Cardiac muscle cell (in vitro differentiated cells and primary cell): ENCODE results near the gene RFFL. TPM values are rescaled to one million over a fixed set of nuclear protein-coding genes. Genes with fewer than 3 reads are reported as not detected.

ENCODE experiments used
- DNase-seq, 2 donors: peaks; one replicate each; pipeline versions ENCODE4 v3.0.0 to v3.0.0-alpha.2; 2010 to 2017; ENCODE audit warnings: low read depth in 1 of 2, low spot score in 1 of 2
- H3K27ac ChIP-seq: fragments of 200-600 bp; sonication (generic); 2 replicates; pipeline ENCODE4 v1.5.1; 2016
- H3K27me3 ChIP-seq: fragments of 200-600 bp; sonication (generic); 2 replicates; pipeline ENCODE4 v1.6.0; 2016; ENCODE audit warnings: control low read depth
- H3K36me3 ChIP-seq: fragments of 200-600 bp; sonication (generic); 2 replicates; pipeline ENCODE4 v1.5.1; 2016; ENCODE audit warnings: control low read depth
- H3K4me1 ChIP-seq: fragments of 200-600 bp; sonication (generic); 2 replicates; pipeline ENCODE4 v1.8.1; 2017; ENCODE audit warnings: low read depth, mild to moderate bottlenecking, mixed run types
- H3K4me3 ChIP-seq: fragments of 200-600 bp; sonication (generic); 2 replicates; pipeline ENCODE4 v1.5.1; 2016; ENCODE audit warnings: mild to moderate bottlenecking
- H3K9me3 ChIP-seq: fragments of 200-600 bp; sonication (generic); 2 replicates; pipeline ENCODE4 v1.5.1; 2017; ENCODE audit warnings: low read depth, mild to moderate bottlenecking, control low read depth
- CTCF ChIP-seq: IDR thresholded peaks from 2 replicates; pipeline ENCODE4 v1.5.1; 2012; ENCODE audit warnings: low read depth, mild to moderate bottlenecking, low read length
- polyA plus RNA-seq: library from polyadenylated mRNA; unstranded; fragments of >200 nt; fragmentation: Nextera tagmentation; extraction: Ambion mirVana; gene quantifications from 2 replicates; pipeline ENCODE4 v1.2.1, GENCODE V29; 2016
- total RNA-seq: library from RNA; depleted of rRNA; stranded (reverse); fragments of >200 nt; gene quantifications from 2 replicates; pipeline ENCODE4 v1.2.3, GENCODE V29; 2016

RFFL gene
- total and polyA plus RNA-seq, 2 experiments from 2014 or later = 4.9 to 22.3 TPM

DNA sequence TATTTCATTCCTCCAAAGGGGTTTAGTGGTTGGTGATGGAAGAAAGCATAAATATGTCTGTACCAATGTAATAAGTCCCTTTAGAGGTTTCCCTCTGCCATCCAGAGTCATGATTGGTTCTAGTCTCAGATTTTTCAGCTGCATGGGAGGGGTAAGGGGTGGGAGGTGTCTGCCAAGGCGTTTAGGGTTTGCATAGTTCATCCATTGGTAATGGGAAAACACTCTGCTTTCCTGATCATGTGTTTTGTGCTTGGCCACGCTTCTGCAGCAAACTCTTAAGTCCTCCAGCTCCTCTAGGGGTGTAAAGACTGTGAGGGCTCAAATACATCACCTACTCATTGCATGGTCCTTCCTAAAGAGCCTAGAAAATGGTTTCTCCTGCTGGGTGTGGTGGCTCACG is 53.4 kb downstream of the RFFL start:
- no peak for TF ChIP-seq CTCF
- DNase-seq = no peak
- no peaks in the 10 kb centered on the region for H3K4me1 ChIP-seq
- H3K4me3 ChIP-seq = no peak overlapping the region
- no peak overlapping the region for H3K27ac ChIP-seq
- H3K27me3 ChIP-seq = no peaks in the 10 kb centered on the region
- no peaks in the 10 kb centered on the region for H3K36me3 ChIP-seq
- H3K9me3 ChIP-seq = no peaks in the 10 kb centered on the region

GRCh38 chr17:35006961-35007360 is 56.5 kb downstream of the RFFL start:
- TF ChIP-seq CTCF = no peak
- no peaks in the 10 kb centered on the region for H3K27me3 ChIP-seq
- DNase-seq = no peak
- H3K27ac ChIP-seq = no peak overlapping the region
- no peak overlapping the region for H3K4me3 ChIP-seq
- H3K36me3 ChIP-seq = peaks cover 18% of the 10 kb centered on the region
- no peaks in the 10 kb centered on the region for H3K9me3 ChIP-seq
- no peaks in the 10 kb centered on the region for H3K4me1 ChIP-seq

DNA sequence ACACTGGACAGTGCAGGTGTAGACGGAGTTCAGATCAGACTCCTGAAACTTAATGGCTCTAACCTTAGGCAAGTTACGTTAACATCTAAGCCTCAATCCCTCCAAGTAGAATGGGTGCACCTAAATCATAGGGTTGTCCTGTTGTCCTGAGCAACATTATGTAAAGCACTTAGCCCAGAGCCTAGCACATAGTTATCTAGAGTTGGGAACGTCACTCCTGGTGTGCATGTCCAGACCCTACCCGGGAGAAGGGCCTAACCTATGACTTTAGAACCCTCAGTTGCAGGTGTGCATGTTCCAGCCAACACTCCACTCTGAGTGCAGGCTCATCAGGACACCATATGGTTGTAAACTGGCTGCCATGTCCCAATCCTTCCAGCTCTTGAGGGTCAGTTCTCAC is 57.2 kb downstream of the RFFL start:
- Histone ChIP-seq H3K4me3 (no peak overlapping the region), H3K4me1 (no peaks in the 10 kb centered on the region), H3K9me3 (no peaks in the 10 kb centered on the region), H3K27me3 (no peaks in the 10 kb centered on the region), H3K36me3 (peaks cover 23% of the 10 kb centered on the region), H3K27ac (no peak overlapping the region)
- TF ChIP-seq CTCF = no peak
- no peak for DNase-seq

- H3K36me3 ChIP-seq = peaks cover 42% of the 10 kb centered on the region
These were observed 59.7 kb downstream of the RFFL start for GRCh38 chr17:35003778-35004177.

DNA sequence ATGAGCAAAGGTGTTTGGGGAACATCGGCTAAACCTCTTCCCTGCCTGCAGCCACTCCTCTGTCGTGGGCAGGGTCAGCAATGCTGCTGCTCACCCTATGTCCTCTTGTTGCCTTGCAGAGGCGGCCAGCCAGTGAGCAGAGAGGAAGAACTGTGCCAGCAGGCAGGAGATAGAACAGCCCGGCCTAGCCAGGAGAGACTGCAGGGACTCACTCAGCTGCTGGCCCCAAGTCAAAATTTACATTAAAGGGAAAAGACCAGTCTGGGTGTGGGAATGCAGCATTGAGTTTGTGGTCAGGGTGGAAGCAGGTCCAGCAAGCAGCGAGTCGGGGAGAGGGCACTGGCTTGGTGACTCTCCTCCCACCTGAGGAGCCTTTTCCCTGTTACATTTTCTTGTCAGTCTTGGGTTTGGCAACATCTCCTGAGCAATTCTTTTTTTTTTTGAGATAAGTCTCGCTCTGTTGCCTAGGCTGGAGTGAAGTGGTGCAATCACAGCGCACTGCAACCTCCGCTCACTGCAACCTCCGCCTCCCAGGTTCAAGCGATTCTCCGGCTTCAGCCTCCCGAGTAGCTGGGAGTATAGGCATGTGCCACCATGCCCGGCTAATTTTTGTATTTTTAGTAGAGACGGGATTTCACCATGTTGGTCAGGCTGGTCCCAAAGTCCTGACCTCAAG is 60.5 kb downstream of the RFFL start:
- TF ChIP-seq CTCF = no peak

More at GRCh38 chr17:35003778-35004177, 59.7 kb downstream of the RFFL start:
- no peak for DNase-seq
- no peak overlapping the region for H3K27ac ChIP-seq
- H3K27me3 ChIP-seq = no peaks in the 10 kb centered on the region
- H3K4me1 ChIP-seq = no peaks in the 10 kb centered on the region
- no peaks in the 10 kb centered on the region for H3K9me3 ChIP-seq
- no peak for TF ChIP-seq CTCF
- H3K4me3 ChIP-seq = no peak overlapping the region

More for the DNA sequence above, 60.5 kb downstream of the RFFL start:
- DNase-seq = peak in 1 of 2 donors; percentile 78
- Histone ChIP-seq H3K9me3 (no peaks in the 10 kb centered on the region), H3K4me3 (no peak overlapping the region), H3K27me3 (no peaks in the 10 kb centered on the region), H3K4me1 (no peaks in the 10 kb centered on the region), H3K36me3 (peaks cover 47% of the 10 kb centered on the region), H3K27ac (no peak overlapping the region)
